Activated T-cell treated with anti-CD3 and anti-CD28 coated beads for 1 hour (primary cell): ENCODE results near the gene LRRC4B.

Experiments used
- DNase-seq: peaks from one replicate; pipeline ENCODE4 v3.0.0-alpha.2; 2020; ENCODE audit warnings: low read depth

LRRC4B gene

GRCh38 chr19:50570997-50571396, 2.8 kb upstream of the LRRC4B start:
- DNase-seq: no peak

- no peak for DNase-seq
These were observed 1.8 kb upstream of the LRRC4B start for GRCh38 chr19:50569938-50570540.

- DNase-seq: no peak
These were observed 778 bp upstream of the LRRC4B start for GRCh38 chr19:50568728-50569698.

GRCh38 chr19:50567052-50567841, 988 bp downstream of the LRRC4B start:
- DNase-seq: no peak

GRCh38 chr19:50565984-50566903, 2.0 kb downstream of the LRRC4B start:
- no peak for DNase-seq

- no peak for DNase-seq
These were observed 3.8 kb downstream of the LRRC4B start for GRCh38 chr19:50564229-50565105.

GRCh38 chr19:50563597-50563996, 4.6 kb downstream of the LRRC4B start:
- DNase-seq: no peak

- no peak for DNase-seq
These were observed 5.2 kb downstream of the LRRC4B start for GRCh38 chr19:50562996-50563395.

- no peak for DNase-seq
These were observed 5.9 kb downstream of the LRRC4B start for GRCh38 chr19:50562329-50562728.

- DNase-seq: no peak
These were observed 8.6 kb downstream of the LRRC4B start for GRCh38 chr19:50559636-50560035.

- no peak for DNase-seq
These were observed 9.8 kb downstream of the LRRC4B start for GRCh38 chr19:50558449-50558848.

GRCh38 chr19:50558039-50558438, 10.2 kb downstream of the LRRC4B start:
- no peak for DNase-seq

- DNase-seq: no peak
These were observed 11.1 kb downstream of the LRRC4B start for GRCh38 chr19:50557009-50557613.

GRCh38 chr19:50556282-50557008, 11.8 kb downstream of the LRRC4B start:
- peak; percentile 71 for DNase-seq

- no peak for DNase-seq
These were observed 12.6 kb downstream of the LRRC4B start for GRCh38 chr19:50555450-50556281.

- no peak for DNase-seq
These were observed 13.2 kb downstream of the LRRC4B start for GRCh38 chr19:50555033-50555432.

GRCh38 chr19:50554212-50554611, 14.0 kb downstream of the LRRC4B start:
- no peak for DNase-seq

GRCh38 chr19:50553134-50553703, 15.0 kb downstream of the LRRC4B start:
- no peak for DNase-seq
